Testis (tissue), 3 donors: ENCODE measurements around the gene PPP2R1A. TPM values are rescaled to one million over a fixed set of nuclear protein-coding genes. Genes with fewer than 3 reads are reported as not detected.
A peak's percentile ranks its signal among the peaks of the same experiment; 100 is the strongest.

Experiments used
- DNase-seq: peaks from one replicate; pipeline ENCODE4 v3.0.0-alpha.2; 2019
- H3K27ac ChIP-seq, 2 donors: fragments of 200-600 bp; sonication (generic); one replicate each; pipeline ENCODE4 v1.5.1; 2019
- H3K27me3 ChIP-seq: fragments of 200-600 bp; sonication (generic); one replicate; pipeline ENCODE4 v1.5.1; 2019
- H3K36me3 ChIP-seq: fragments of 200-600 bp; sonication (generic); one replicate; pipeline ENCODE4 v1.5.1; 2017; ENCODE audit warnings: low read depth; ENCODE audit errors: missing control alignments
- H3K4me1 ChIP-seq: fragments of 200-600 bp; sonication (generic); one replicate; pipeline ENCODE4 v1.5.1; 2019
- H3K4me3 ChIP-seq, 2 donors: fragments of 200-600 bp; sonication (generic); one replicate each; pipeline ENCODE4 v1.5.1; 2017 to 2019
- H3K9me3 ChIP-seq: fragments of 200-600 bp; sonication (generic); one replicate; pipeline ENCODE4 v1.5.1; 2017
- CTCF ChIP-seq, 3 experiments: fragments of 450-650 bp in 2 of 3; fragments of 200-600 bp in 1 of 3; sonication (generic) in 1 of 3; IDR thresholded peaks; one replicate each; pipeline ENCODE4 v1.5.1; 2016 to 2019; ENCODE audit warnings: antibody characterized with exemption in 3 of 3, mild to moderate bottlenecking in 2 of 3, moderate library complexity in 1 of 3
- POLR2A ChIP-seq: fragments of 450-650 bp; IDR thresholded peaks from one replicate; pipeline ENCODE4 v1.6.1; 2017; ENCODE audit warnings: antibody characterized with exemption, mild to moderate bottlenecking, moderate library complexity
- WGBS, 2 donors: methylation state at CpG; one replicate each; pipeline ENCODE4 v1.1.5; 2018; 5-methylcytosine and 5-hydroxymethylcytosine counted together
- intact Hi-C: fragments of 100-400 bp; cut with DNase I; formaldehyde crosslinking; loops from one replicate; pipeline ENCODE4 v1.15.1; 2023; ENCODE audit warnings: low total_unique reads
- polyA plus RNA-seq: library from polyadenylated mRNA; stranded (reverse); fragments of 350-450 nt; fragmentation: Illumina TruSeq; extraction: RNeasy Lipid Tissue Mini Kit (QIAGEN cat#74804); gene quantifications from one replicate; pipeline ENCODE4 v1.2.3, GENCODE V29; 2014; ENCODE audit warnings: low read depth, low replicate concordance; ENCODE audit not compliant: insufficient read depth
- total RNA-seq, 2 donors: library from RNA; depleted of rRNA; stranded (reverse); fragments of >200 nt; gene quantifications; one replicate each; pipeline ENCODE4 v1.2.3, GENCODE V29; 2016

The PPP2R1A gene
- total and polyA plus RNA-seq, 3 donors from 2014 or later, result 181 to 289 (median 262) TPM

GRCh38 chr19:52155596-52156359 lies 34.1 kb upstream of the PPP2R1A start:
- no peak for DNase-seq
- Histone ChIP-seq H3K27ac (no peak overlapping the region), H3K4me1 (no peaks in the 10 kb centered on the region), H3K9me3 (no peaks in the 10 kb centered on the region), H3K27me3 (no peaks in the 10 kb centered on the region), H3K36me3 (no peaks in the 10 kb centered on the region), H3K4me3 (no peak overlapping the region)
- 92 to 95% methylated on average over 15 of the region's 15 CpGs for WGBS, 2 donors
- TF ChIP-seq POLR2A, result no peak
- no peak for TF ChIP-seq CTCF (IDR thresholded peaks at IDR 0.05)
- intact Hi-C loops, result no loop called here

DNA sequence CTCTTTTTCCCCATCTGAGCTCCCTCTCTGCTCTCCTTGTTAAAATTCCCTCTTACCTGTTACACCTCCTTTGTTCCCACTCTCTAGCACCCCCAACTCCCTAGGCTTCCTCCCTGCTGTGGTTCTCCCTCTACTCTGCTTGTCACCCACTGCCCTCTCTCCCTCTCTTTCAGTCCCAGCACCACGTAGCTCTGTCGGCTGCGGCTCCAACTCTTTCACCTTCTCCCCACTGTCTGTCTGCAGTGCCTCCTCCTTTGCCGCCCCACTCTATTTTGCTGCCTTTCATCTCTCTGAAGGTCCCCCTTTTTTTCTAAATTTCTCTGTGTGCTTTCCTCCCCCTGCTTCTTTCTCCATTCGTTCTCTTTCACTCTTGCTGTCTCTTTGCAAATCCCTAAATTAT lies 19.5 kb upstream of the PPP2R1A start:
- intact Hi-C loops, result no loop called here
- Histone ChIP-seq H3K27ac (peak overlapping the region; percentile 74 to 81), H3K36me3 (no peaks in the 10 kb centered on the region), H3K4me1 (no peaks in the 10 kb centered on the region), H3K27me3 (no peaks in the 10 kb centered on the region), H3K9me3 (no peaks in the 10 kb centered on the region), H3K4me3 (peak overlapping the region; percentile 60 to 82)
- no peak for DNase-seq
- WGBS, 2 donors, result 4 to 7% methylated on average over 5 of the region's 5 CpGs
- TF ChIP-seq CTCF (IDR thresholded peaks at IDR 0.05), result no peak
- no peak for TF ChIP-seq POLR2A

- DNase-seq, result peak; percentile 24
- 0% methylated on average over 22 of the region's 22 CpGs for WGBS, 2 donors
Measured at GRCh38 chr19:52170863-52171320, 19.0 kb upstream of the PPP2R1A start.

DNA sequence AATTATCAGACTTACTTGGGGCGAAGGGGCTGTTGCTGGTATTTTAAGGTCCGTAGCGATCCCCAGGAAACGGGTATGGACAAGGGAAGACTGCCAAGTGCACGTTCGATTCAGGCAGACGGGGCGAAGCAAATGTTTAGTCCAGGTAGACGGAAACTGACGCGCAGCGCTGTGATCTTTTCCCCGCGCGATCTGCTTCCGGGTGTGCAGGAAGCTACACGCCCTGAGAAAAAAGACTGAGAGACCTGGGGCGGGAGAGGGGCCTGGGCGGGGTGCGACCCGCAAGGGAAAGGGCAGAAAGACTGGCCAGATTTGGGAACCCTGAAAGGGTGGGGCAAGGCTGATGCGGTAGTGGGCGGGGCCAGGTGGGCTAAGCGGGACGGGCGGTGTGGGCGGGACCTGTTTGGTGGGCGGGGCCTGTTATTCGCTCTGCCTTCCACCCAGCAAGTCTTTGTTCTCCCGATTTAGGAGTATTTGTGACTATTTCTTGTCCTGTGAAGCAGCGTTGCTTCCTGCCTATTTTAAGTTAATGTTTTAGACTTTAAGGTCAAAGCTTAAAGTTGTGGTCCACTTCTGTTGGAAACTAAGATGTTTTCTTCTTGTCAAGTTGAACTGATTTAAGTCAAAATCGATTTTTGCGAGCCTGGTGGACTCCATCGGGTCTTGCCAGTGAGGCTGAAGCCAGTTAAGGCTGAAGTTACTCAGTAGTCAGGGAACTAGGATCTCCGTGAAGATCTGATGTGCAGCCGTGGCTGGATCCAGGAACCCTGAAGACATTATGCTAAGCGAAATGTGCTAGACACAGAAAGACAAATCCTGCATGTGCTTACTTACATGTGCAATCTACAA lies 18.3 kb upstream of the PPP2R1A start, which contains the start of gene ZNF836:
TSS of gene ZNF836 (minus strand) at position 301 of the 849 bp plus-strand sequence. CDS start 3,549 bp downstream, outside the sequence.
- H3K4me3 ChIP-seq, result peak within 1 kb of the TSS; percentile 60 to 82
- TF ChIP-seq CTCF (IDR thresholded peaks at IDR 0.05) (no peak), POLR2A (no peak)
- no peaks in the 10 kb centered on the region for H3K9me3 ChIP-seq
- intact Hi-C loops, result no loop called here
- WGBS, 2 donors, result 5 to 6% methylated on average over 37 of the region's 37 CpGs
- no peaks in the 10 kb centered on the region for H3K36me3 ChIP-seq
- no peaks in the 10 kb centered on the region for H3K27me3 ChIP-seq
- no peaks in the 10 kb centered on the region for H3K4me1 ChIP-seq
- H3K27ac ChIP-seq, result peak within 1 kb of the TSS; percentile 74 to 81
- DNase-seq, result peak; percentile 94

More at GRCh38 chr19:52170863-52171320, 19.0 kb upstream of the PPP2R1A start:
- TF ChIP-seq CTCF (IDR thresholded peaks at IDR 0.05), result no peak
- TF ChIP-seq POLR2A, result no peak
- peak overlapping the region; percentile 74 to 81 for H3K27ac ChIP-seq
- H3K4me3 ChIP-seq, result peak overlapping the region; percentile 60 to 82
- intact Hi-C loops, result no loop called here
- no peaks in the 10 kb centered on the region for H3K4me1 ChIP-seq
- H3K9me3 ChIP-seq, result no peaks in the 10 kb centered on the region
- no peaks in the 10 kb centered on the region for H3K27me3 ChIP-seq
- H3K36me3 ChIP-seq, result no peaks in the 10 kb centered on the region
